Lower leg skin (tissue), 3 donors: ENCODE results near the gene XPNPEP3.
A peak's percentile ranks its signal among the peaks of the same experiment; 100 is the strongest.

ENCODE experiments used
- POLR2A ChIP-seq, 2 donors: fragments of 450-650 bp; IDR thresholded peaks; one replicate each; pipeline ENCODE4 v1.6.1; 2016 to 2017; ENCODE audit warnings: antibody characterized with exemption in 2 of 2, mild to moderate bottlenecking in 1 of 2, moderate library complexity in 1 of 2
- TF ChIP-seq, protein P1 (sequence below), 3 donors: fragments of 450-650 bp; IDR thresholded peaks; one replicate each; pipeline ENCODE4 v1.5.1; 2016; ENCODE audit warnings: antibody characterized with exemption in 3 of 3, mild to moderate bottlenecking in 3 of 3, moderate library complexity in 2 of 3

DNA sequence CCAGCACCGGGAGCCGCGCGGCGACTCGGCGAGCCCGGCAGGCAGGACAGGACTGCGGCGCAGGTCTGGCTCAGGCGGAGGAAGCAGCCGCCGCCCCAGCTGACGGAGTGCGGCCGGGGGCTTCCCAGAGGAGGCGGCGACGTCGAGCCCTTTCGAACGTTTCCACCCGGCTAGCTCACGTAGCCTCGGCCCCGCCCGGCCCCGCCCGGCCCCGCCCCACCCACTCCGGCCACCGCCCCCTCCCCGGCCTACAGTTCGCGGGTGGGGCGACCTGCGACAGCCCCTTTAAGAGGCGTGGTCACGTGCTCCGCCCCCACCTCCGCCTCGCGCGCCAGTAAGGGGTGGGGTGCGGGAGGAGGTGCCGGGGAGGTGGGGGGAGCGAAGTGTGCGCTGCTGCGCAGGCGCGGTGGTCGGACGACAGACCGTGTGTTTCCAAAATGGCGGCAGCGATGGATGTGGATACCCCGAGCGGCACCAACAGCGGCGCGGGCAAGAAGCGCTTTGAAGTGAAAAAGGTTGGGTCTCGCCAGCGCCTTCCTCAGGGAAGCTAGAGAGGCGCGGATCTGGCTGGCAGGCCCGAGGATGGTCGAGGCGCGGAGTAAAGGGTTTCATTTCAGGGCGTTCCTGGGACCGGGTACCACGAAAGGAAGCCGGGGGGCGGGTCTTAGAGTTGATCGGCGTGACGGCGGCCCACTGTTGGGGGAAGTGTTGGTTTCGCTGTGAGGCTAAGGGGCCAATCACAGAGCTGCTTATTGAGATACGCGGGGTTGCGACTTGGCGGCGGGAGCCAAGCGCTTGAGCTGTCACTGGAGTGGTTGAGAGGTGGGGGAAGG lies 94.2 kb downstream of the XPNPEP3 start, which contains the start of gene RBX1:
- peak in 1 of 2 donors; percentile 56 for TF ChIP-seq POLR2A (IDR thresholded peaks at IDR 0.05)
- TF ChIP-seq, protein P1, sequence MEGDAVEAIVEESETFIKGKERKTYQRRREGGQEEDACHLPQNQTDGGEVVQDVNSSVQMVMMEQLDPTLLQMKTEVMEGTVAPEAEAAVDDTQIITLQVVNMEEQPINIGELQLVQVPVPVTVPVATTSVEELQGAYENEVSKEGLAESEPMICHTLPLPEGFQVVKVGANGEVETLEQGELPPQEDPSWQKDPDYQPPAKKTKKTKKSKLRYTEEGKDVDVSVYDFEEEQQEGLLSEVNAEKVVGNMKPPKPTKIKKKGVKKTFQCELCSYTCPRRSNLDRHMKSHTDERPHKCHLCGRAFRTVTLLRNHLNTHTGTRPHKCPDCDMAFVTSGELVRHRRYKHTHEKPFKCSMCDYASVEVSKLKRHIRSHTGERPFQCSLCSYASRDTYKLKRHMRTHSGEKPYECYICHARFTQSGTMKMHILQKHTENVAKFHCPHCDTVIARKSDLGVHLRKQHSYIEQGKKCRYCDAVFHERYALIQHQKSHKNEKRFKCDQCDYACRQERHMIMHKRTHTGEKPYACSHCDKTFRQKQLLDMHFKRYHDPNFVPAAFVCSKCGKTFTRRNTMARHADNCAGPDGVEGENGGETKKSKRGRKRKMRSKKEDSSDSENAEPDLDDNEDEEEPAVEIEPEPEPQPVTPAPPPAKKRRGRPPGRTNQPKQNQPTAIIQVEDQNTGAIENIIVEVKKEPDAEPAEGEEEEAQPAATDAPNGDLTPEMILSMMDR (IDR thresholded peaks at IDR 0.05): no peak
